Bronchial epithelial cell (primary cell): Measurements from ENCODE around the gene GIT2. TPM values are rescaled to one million over a fixed set of nuclear protein-coding genes. Genes with fewer than 3 reads are reported as not detected.
"Not testable (repeated sequence)": the region's sequence is repeated elsewhere in the genome, so short reads cannot be mapped to it uniquely, and the experiment has no call there.

ENCODE experiments used
- DNase-seq: peaks from one replicate; pipeline ENCODE4 v3.0.0-alpha.2; 2010; ENCODE audit warnings: low read depth
- FAIRE-seq: peaks from 2 replicates; lab custom pipeline; 2011; peaks lifted over from hg19 to GRCh38; lab: Jason Lieb, UNC
- H3K27me3 ChIP-seq: 2 replicates; pipeline ENCODE4 v1.5.1; 2011; ENCODE audit warnings: low read length; ENCODE audit not compliant: control insufficient read depth, insufficient read depth
- H3K36me3 ChIP-seq: 2 replicates; pipeline ENCODE4 v1.5.1; 2011; ENCODE audit warnings: low read length; ENCODE audit not compliant: control insufficient read depth, insufficient read depth
- H3K4me3 ChIP-seq: 2 replicates; pipeline ENCODE4 v1.5.1; 2011; ENCODE audit warnings: mild to moderate bottlenecking, low read depth, low read length, control low read depth
- total RNA-seq: library from RNA; depleted of rRNA; stranded (reverse); fragments of >200 nt; gene quantifications from 2 replicates; pipeline ENCODE4 v1.2.1, GENCODE V29; 2014
- TF ChIP-seq, protein P1 (sequence below): IDR thresholded peaks from 2 replicates; pipeline ENCODE4 v1.5.1; 2011; ENCODE audit warnings: mild to moderate bottlenecking, moderate library complexity, low read length, control low read depth, inconsistent platforms; ENCODE audit not compliant: insufficient read depth, severe bottlenecking

GIT2 gene
- total RNA-seq, 1 donor from 2014 or later: 22.4 TPM

DNA sequence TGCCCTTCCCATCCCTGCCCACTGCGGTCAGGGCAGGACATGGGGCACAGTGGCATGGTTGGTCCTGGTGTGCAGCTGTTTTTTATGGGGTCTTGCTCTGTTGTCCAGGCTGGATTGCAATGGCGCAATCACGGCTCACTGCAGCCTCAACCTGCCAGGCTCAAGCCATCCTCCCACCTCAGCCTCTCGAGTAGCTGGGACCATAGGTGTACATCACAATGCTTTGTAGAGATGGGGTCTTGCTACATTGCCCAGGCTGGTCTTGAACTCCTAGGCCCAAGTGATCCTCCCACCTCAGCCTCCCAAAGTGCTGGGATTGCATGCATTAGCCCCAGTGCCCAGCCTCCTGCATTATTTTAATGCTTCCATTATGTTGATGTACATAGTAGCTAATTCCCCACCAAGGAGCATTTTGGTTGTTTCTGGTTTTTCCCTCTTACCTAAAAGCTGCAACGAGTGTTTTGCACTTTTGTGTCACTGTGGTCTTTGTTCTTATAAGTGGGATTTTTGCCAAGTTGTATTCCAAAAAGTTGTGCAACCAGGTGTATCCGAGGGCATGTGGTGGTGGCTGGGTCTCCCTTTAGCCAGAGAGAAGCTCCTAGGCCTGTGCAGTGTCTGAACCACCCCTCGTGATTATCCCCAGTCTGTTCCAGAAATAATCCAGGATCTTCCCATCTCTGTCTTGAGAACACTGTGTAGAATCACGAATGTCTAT lies 85.8 kb downstream of the GIT2 start:
- H3K27me3 ChIP-seq: no peaks in the 10 kb centered on the region
- FAIRE-seq: peak; percentile 18

DNA sequence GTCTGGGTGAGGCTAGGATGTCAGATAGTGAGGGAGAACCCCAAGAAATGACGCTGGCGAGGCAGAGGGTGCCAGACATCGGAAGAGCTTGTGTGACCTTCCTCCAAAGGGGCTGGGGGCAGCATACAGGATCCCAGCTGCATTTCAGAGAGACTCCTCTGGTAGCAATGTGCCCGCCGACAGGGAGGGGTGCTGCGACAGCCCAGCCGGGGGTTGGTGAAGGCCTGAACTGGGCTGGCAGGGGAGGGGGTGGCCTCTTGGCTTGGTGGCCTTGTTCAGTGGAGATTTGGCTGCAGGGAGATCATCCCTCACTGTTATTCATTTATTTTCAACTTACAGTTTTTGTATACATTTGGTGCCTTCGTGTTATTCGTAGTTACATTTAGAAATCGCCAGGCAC lies 90.9 kb downstream of the GIT2 start:
- Histone ChIP-seq H3K4me3 (no peak overlapping the region), H3K27me3 (no peaks in the 10 kb centered on the region), H3K36me3 (peaks cover 25% of the 10 kb centered on the region)
- TF ChIP-seq, protein P1, sequence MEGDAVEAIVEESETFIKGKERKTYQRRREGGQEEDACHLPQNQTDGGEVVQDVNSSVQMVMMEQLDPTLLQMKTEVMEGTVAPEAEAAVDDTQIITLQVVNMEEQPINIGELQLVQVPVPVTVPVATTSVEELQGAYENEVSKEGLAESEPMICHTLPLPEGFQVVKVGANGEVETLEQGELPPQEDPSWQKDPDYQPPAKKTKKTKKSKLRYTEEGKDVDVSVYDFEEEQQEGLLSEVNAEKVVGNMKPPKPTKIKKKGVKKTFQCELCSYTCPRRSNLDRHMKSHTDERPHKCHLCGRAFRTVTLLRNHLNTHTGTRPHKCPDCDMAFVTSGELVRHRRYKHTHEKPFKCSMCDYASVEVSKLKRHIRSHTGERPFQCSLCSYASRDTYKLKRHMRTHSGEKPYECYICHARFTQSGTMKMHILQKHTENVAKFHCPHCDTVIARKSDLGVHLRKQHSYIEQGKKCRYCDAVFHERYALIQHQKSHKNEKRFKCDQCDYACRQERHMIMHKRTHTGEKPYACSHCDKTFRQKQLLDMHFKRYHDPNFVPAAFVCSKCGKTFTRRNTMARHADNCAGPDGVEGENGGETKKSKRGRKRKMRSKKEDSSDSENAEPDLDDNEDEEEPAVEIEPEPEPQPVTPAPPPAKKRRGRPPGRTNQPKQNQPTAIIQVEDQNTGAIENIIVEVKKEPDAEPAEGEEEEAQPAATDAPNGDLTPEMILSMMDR: no peak
- FAIRE-seq (no peak), DNase-seq (no peak)

More for the DNA sequence above, 85.8 kb downstream of the GIT2 start:
- TF ChIP-seq, protein P1: no peak
- DNase-seq: no peak
- no peak overlapping the region for H3K4me3 ChIP-seq
- peaks cover 37% of the 10 kb centered on the region for H3K36me3 ChIP-seq

DNA sequence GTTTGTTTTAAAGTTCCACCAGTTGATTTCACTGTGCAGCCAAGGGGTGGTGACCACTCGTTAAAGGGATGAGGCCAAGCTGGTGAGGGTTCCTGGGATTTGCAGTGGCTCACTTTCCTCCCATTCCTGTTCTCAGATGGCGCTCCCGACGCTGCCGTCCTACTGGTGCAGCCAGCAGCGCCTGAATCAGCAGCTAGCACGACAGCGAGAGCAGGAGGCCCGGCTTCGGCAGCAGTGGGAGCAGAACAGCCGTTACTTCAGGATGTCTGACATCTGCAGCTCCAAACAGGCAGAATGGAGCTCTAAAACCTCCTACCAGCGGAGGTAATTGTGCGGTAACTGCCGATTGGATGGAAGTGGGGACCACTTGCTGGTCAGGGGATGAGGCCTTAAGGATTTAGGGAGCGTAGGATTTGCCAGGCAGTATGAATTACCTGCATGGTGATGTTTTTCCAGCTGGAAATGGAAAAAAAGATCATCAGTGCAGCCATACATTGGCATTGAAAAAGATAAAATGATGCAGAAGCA lies 93.2 kb downstream of the GIT2 start:
- no peak for FAIRE-seq
- TF ChIP-seq, protein P1: no peak

DNA sequence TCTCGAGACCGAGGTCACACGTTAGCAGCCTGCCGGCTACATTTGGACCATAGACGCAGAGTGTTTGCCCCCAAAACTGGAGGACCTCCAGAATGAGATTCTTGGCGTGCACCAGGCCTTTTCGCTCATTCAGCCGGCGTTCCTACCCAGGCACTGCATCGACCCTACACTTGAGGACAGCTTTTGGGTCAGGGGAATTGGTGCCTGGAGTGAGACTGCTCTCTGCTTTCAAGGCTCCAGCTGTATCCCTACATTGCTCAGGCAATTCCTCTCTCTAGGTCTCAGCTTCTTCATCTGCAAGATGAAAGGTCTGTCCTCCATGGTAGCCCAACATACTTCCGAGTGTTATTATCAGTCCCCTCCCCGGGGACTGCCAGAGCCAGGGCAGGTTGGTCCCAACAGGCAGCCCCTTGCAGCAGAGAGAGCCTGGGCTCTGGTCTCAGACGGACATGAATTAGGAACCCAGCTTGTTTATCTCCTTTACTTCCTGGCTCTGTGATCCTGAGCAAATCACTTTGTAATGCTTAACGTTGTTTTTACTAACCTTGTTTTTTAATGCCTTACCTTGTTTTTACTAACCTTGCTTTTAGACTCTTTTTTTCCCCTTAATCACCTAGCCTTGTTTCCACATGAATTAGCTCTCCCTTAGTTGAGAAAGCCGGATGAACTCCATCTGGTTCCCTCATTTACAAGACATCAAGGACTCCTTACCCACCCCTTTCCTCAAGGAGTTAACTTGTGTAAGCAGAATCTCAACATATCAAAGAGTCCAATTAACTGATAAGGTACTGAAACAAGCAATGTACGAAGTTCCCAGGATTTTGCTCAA lies 95.2 kb downstream of the GIT2 start:
- TF ChIP-seq, protein P1: no peak
- peaks cover 11% of the 10 kb centered on the region for H3K36me3 ChIP-seq

More for the DNA sequence above, 93.2 kb downstream of the GIT2 start:
- peaks cover 23% of the 10 kb centered on the region for H3K36me3 ChIP-seq
- H3K27me3 ChIP-seq: no peaks in the 10 kb centered on the region
- DNase-seq: no peak
- no peak overlapping the region for H3K4me3 ChIP-seq

DNA sequence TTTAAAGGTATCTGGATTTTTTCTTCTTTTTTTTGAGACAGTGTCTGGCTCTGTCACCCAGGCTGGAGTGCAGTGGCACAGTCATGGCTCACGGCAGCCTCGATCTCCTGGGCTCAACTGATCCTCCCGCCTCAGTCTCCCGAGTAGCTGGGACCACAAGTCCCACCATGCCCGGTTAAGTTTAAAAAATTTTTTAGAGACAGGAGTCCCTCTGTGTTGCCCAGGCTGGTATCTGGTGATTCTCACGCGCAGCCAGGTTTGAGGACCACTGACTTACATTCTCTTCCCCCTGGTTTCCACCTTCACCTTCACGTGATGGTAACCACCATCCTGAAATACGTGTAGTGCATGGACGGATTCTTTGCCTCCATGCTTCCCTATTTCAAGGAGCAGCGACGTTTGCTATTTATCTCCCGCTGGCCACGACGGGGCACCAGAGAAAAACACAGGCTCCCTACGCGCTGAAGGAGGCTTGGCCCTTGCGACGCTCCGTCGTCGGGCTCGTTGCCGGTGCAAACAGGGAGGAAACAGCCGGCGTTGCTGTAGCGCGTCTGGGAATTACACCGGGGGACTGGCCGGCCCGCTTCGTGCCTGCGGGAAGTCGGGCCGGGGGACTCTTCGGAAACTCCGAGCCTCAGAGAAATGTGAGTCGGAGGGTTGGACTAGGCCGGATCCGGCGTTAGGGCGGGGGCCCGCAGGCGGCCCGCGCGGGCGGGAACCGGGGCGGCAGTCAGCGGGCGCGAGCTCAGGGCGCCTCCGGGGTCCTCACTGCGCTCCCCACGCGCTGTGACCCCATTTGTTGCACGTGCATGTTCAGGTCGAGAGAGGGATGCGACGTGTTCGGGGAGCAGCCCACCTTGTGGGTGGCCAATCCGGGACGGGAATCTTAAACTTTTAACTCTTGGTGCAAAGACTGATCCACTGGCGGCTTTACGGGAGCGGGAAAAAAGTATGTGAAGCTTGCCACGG lies 96.1 kb downstream of the GIT2 start, which contains the start of gene TCHP:
TSS of gene TCHP (plus strand) at position 492 of the 969 bp plus-strand sequence. CDS start 2,753 bp downstream, outside the sequence.
- no peak for FAIRE-seq
- peaks cover 9% of the 10 kb centered on the region for H3K36me3 ChIP-seq
- H3K4me3 ChIP-seq: peak within 1 kb of the TSS; percentile 47
- DNase-seq: peak; percentile 82
- H3K27me3 ChIP-seq: no peaks in the 10 kb centered on the region
- TF ChIP-seq, protein P1: peak; percentile 49

More for the DNA sequence above, 95.2 kb downstream of the GIT2 start:
- FAIRE-seq (no peak), DNase-seq (no peak)
- H3K4me3 ChIP-seq: peak overlapping the region; percentile 47
- no peaks in the 10 kb centered on the region for H3K27me3 ChIP-seq

DNA sequence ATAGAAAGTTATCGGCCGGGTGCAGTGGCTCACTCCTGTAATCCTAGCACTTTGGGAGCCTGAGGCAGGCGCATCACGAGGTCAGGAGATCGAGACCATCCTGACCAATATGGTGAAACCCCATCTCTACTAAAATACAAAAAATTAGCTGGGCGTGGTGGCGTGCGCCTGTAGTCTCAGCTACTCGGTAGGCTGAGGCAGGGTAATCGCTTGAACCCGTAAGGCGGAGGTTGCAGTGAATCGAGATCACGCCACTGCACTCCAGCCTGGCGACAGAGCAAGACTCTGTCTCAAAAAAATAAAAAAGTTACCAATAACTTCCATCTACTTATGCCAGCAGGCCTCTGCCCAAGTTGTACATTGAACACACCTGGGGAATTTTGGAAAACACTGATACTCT lies 96.8 kb downstream of the GIT2 start:
- H3K4me3 ChIP-seq, H3K36me3 ChIP-seq, FAIRE-seq, DNase-seq, H3K27me3 ChIP-seq: not testable (repeated sequence)
